Astrocyte of the cerebellum (primary cell): ENCODE results near the gene IGF2BP2.
"Not testable (repeated sequence)": the region's sequence is repeated elsewhere in the genome, so short reads cannot be mapped to it uniquely, and the experiment has no call there.

Source experiments
- DNase-seq: peaks from one replicate; pipeline ENCODE4 v3.0.0-alpha.2; 2011; ENCODE audit warnings: low read depth
- H3K4me3 ChIP-seq: 2 replicates; pipeline ENCODE4 v1.5.1; 2011; ENCODE audit warnings: mild to moderate bottlenecking, low read depth, low read length, moderate library complexity
- in situ Hi-C: cut with HindIII; loops from 2 replicates; pipeline ENCODE4 v1.10.0; 2017; ENCODE audit warnings: low sequenced_read_pairs
- TF ChIP-seq, protein P1 (sequence below): IDR thresholded peaks from 2 replicates; pipeline ENCODE4 v1.5.1; 2012; ENCODE audit warnings: low read length, low read depth, moderate library complexity, mild to moderate bottlenecking; ENCODE audit errors: missing control alignments

IGF2BP2 gene

DNA sequence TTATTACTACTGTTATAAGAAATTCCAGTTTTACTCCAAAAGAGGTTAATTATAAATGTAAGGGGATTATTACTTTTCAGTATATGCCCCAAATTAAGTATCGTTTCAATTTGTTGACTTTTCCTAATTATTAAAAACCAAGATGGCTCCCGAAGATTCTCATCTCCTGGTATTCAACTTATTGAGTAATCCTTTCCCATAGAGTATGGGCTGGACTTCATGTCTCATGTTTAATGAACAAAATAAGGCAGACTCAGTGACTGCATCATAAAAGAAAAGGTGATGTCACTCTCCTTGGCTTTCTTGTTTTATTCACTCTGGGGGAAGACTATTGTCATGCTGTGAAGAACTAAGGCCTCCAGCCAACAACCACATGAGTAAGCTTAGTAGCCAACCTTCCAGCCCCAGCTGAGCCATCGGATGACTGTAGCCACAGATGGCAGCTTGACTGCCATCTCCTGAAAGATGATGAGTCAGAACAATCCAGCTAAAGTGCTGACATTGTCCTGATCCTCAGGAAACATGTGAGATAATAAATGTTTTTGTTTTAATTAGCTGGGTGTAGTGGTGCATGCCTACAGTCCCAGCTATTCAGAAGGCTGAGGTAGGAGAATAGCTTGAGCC lies 17.3 kb downstream of the IGF2BP2 start:
- H3K4me3 ChIP-seq: no peak overlapping the region
- DNase-seq: peak; percentile 88
- TF ChIP-seq, protein P1, sequence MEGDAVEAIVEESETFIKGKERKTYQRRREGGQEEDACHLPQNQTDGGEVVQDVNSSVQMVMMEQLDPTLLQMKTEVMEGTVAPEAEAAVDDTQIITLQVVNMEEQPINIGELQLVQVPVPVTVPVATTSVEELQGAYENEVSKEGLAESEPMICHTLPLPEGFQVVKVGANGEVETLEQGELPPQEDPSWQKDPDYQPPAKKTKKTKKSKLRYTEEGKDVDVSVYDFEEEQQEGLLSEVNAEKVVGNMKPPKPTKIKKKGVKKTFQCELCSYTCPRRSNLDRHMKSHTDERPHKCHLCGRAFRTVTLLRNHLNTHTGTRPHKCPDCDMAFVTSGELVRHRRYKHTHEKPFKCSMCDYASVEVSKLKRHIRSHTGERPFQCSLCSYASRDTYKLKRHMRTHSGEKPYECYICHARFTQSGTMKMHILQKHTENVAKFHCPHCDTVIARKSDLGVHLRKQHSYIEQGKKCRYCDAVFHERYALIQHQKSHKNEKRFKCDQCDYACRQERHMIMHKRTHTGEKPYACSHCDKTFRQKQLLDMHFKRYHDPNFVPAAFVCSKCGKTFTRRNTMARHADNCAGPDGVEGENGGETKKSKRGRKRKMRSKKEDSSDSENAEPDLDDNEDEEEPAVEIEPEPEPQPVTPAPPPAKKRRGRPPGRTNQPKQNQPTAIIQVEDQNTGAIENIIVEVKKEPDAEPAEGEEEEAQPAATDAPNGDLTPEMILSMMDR: no peak
- in situ Hi-C loops: no loop called here

DNA sequence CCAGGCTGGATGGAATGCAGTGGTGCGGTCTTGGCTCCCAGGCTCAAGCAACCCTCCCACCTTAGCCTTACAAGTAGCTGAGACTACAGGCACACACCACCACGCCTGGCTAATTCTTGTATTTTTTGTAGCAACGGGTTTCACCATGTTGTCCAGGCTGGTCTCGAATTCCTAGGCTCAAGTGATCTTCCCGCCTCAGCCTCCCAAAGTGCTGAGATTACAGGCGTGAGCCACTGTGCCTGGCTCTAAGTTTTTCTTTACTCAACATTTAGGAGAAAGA lies 26.1 kb downstream of the IGF2BP2 start:
- DNase-seq, in situ Hi-C loops, H3K4me3 ChIP-seq: not testable (repeated sequence)

DNA sequence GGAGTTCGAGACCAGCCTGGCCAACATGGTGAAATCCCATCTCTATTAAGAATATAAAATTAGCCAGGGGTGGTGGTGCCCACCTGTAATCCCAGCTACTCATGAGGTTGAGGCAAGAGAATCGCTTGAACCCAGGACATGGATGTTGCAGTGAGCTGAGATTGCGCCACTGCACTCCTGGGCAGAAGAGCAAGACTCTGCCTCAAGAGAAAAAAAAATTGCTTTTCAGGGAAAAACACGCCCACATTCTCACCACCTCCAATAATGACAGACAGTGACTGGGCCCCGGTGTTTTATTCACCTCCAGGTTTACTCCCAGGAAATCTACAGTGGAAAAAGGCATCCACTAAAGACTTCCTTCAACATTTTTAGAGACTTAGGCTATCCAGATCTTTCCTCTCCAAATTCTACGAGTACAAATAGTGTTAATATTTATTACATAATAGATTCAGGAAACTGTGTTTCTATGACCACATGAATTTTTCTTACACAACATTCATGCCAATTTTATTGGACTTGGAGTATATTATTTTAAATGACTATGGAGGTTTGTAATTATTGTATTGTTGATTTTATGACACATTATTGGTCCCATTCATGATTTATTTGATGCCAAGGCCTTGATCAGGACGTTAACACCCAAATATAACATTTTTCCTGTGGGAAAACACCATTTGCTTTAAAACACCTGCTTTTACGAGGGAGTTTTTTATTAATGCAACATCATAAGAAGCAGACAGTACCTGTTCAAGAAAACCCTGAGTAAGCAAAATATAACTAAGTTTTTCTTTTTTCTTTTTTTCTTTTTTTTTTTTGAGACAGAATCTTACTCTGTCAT lies 26.6 kb downstream of the IGF2BP2 start:
- H3K4me3 ChIP-seq: no peak overlapping the region
- no peak for DNase-seq
- in situ Hi-C loops: no loop called here
- TF ChIP-seq, protein P1: no peak

DNA sequence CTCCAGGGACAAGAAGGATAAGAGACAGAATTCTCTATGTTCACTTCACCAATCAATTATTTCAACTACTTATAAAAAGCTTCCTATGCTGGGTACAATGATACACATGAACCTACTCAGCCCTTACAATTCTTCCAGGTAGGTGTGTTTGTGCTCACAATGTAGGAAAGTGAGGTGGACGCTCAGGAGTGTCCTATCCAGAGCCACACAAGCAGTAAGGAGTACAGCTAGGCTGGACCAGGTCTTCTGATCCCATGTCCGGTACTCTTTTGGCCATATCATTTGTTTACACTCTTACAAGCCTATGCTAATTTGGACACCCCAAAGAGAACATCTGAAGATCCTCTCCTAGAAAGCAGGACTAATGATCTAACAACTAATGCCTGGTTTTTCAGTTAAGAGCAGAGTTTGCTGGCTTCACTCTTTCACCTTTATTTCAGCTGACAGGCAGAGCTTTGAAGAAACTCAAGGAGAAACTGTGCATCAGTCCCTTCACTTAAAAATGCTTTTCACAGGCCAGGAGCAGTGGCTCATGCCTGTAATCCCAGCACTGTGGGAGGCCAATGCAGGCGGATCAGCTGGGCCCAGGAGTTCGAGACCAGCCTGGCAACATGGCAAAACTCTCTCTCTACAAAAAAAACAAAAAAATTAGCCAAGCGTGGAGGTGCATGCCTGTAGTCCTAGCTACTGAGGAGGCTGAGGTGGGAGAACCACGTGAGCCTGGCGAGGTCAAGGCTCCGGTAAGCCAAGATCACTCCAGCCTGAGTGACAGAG lies 27.5 kb downstream of the IGF2BP2 start:
- no peak for DNase-seq
- H3K4me3 ChIP-seq: no peak overlapping the region
- in situ Hi-C loops: no loop called here
- TF ChIP-seq, protein P1: no peak

DNA sequence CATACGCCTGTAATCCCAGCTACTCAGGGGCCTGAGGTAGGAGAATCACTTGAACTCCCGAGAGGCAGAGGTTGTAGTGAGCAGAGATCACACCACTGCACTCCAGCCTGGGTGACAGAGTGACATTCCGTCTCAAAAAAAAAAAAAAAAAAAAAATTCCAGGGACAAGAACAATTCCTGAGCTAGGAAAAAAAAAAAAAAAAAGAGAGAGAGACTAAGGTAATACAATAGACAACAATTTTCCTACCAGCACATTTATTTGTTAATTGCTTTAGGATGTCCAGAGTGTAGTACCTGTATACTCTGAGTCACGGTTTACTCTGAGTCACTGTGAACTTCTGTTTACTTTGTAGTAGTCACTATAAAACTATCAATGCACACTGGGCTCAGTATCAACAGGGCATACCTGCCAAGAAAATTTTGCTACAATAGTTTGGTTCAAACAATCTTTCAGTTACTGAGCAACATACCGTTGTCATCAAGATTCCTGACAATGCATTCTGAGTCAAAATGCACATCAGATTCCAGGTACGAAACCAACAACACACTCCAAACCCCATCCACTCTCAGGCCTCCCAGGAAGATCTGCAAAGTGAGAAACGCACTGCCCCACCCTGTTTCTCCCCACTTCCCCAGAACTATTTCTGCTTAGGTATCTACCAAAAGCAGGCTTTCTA lies 28.3 kb downstream of the IGF2BP2 start:
- TF ChIP-seq, protein P1: no peak
- in situ Hi-C loops: no loop called here
- H3K4me3 ChIP-seq: no peak overlapping the region
- DNase-seq: peak; percentile 83

DNA sequence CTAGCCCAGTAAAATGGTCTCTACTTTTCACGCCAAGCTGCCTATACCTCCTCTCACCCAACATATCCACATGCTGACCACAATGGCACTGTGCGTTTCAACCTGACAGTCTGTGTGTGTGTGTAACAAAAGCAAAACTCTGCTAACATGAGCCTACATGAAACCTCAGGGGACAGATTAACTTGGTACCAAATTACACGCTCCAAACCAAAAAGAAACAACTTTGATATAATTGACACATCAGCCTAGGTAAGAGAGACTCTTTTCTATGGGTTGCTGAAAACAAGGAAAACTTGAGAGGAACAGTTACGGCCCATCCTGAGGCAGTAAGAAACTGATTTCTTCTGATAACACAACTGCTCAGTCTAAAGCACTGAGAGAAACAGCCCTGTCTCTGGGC lies 31.5 kb downstream of the IGF2BP2 start:
- in situ Hi-C loops: no loop called here
- DNase-seq: no peak
- TF ChIP-seq, protein P1: no peak
- no peak overlapping the region for H3K4me3 ChIP-seq

DNA sequence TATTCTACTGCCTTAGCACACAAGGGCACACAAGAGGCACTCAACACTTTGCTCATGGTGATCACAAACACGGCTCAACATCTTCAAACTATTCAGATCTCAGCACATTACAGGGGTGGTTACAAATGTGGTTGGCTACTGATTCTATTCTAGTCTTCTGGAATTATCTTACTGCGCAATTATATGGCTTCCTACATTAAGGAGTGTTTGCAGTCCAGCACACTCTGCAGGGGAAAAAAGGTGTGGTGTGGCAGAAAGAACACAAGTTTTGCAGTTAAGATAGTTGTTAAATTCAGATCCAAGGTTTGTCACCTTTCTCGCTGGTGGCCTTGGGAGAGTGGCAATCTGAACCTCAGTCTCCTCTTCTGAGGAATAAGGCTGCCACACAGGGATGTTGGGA lies 31.9 kb downstream of the IGF2BP2 start:
- no peak for DNase-seq
- in situ Hi-C loops: no loop called here
- TF ChIP-seq, protein P1: no peak
- H3K4me3 ChIP-seq: no peak overlapping the region
